HG03520 (cell line): Measurements from ENCODE around the gene ZCCHC7.
A peak's percentile ranks its signal among the peaks of the same experiment; 100 is the strongest.
"Not testable (repeated sequence)": the region's sequence is repeated elsewhere in the genome, so short reads cannot be mapped to it uniquely, and the experiment has no call there.

Source experiments
- ATAC-seq: cut with Tn5 transposase; IDR thresholded peaks from one replicate; pipeline ENCODE4 v1.9.1; 2021; ENCODE audit warnings: mild to moderate bottlenecking, moderate library complexity; ENCODE audit not compliant: unreplicated experiment

Gene ZCCHC7

GRCh38 chr9:37167456-37168047, 47.2 kb downstream of the ZCCHC7 start:
- ATAC-seq, result no peak

- no peak for ATAC-seq
Measured at GRCh38 chr9:37172557-37172956, 52.2 kb downstream of the ZCCHC7 start.

GRCh38 chr9:37174247-37174646, 53.9 kb downstream of the ZCCHC7 start:
- no peak for ATAC-seq

GRCh38 chr9:37178742-37179141, 58.4 kb downstream of the ZCCHC7 start:
- no peak for ATAC-seq

- no peak for ATAC-seq
Measured at GRCh38 chr9:37179576-37179975, 59.2 kb downstream of the ZCCHC7 start.

- no peak for ATAC-seq
Measured at GRCh38 chr9:37180138-37180537, 59.8 kb downstream of the ZCCHC7 start.

GRCh38 chr9:37182718-37183117, 62.3 kb downstream of the ZCCHC7 start:
- no peak for ATAC-seq

- no peak for ATAC-seq
Measured at GRCh38 chr9:37184905-37185867, 64.8 kb downstream of the ZCCHC7 start.

GRCh38 chr9:37187292-37187691, 66.9 kb downstream of the ZCCHC7 start:
- peak; percentile 52 for ATAC-seq

GRCh38 chr9:37187713-37188439, 67.5 kb downstream of the ZCCHC7 start:
- ATAC-seq, result peak; percentile 53

GRCh38 chr9:37190739-37191138, 70.4 kb downstream of the ZCCHC7 start:
- ATAC-seq, result not testable (repeated sequence)

GRCh38 chr9:37191403-37192089, 71.2 kb downstream of the ZCCHC7 start:
- no peak for ATAC-seq

GRCh38 chr9:37192803-37193202, 72.4 kb downstream of the ZCCHC7 start:
- ATAC-seq, result no peak

- ATAC-seq, result no peak
Measured at GRCh38 chr9:37197158-37198038, 77.0 kb downstream of the ZCCHC7 start.

GRCh38 chr9:37198039-37198729, 77.8 kb downstream of the ZCCHC7 start:
- no peak for ATAC-seq

- no peak for ATAC-seq
Measured at GRCh38 chr9:37198831-37199230, 78.5 kb downstream of the ZCCHC7 start.

- no peak for ATAC-seq
Measured at GRCh38 chr9:37200433-37201005, 80.1 kb downstream of the ZCCHC7 start.

- ATAC-seq, result no peak
Measured at GRCh38 chr9:37201581-37201980, 81.2 kb downstream of the ZCCHC7 start.

- ATAC-seq, result no peak
Measured at GRCh38 chr9:37202091-37202490, 81.7 kb downstream of the ZCCHC7 start.
